RWPE2 (cell line): ENCODE measurements around the gene MRPS34.
"Not testable (repeated sequence)": the region's sequence is repeated elsewhere in the genome, so short reads cannot be mapped to it uniquely, and the experiment has no call there.

Experiments
- ATAC-seq: fragments of 200-7000 bp; cut with Tn5 transposase; 3 replicates; pipeline ENCODE4 v1.9.1; 2021; ENCODE audit warnings: low read depth
- DNase-seq: peaks from one replicate; pipeline ENCODE4 v3.0.0-alpha.2; 2020; ENCODE audit warnings: low spot score
- H3K27ac ChIP-seq: fragments of 450-650 bp; 2 replicates; pipeline ENCODE4 v1.5.1; 2017; ENCODE audit warnings: mild to moderate bottlenecking; ENCODE audit not compliant: poor library complexity, severe bottlenecking
- H3K27me3 ChIP-seq: fragments of 250-450 bp; sonication (Bioruptor Pico); 2 replicates; pipeline ENCODE4 v1.5.1; 2021; ENCODE audit warnings: mild to moderate bottlenecking, moderate library complexity; ENCODE audit not compliant: insufficient read depth, poor library complexity, severe bottlenecking
- H3K36me3 ChIP-seq: fragments of 250-450 bp; sonication (Bioruptor Pico); 2 replicates; pipeline ENCODE4 v1.5.1; 2020; ENCODE audit warnings: low read depth, mild to moderate bottlenecking, moderate library complexity
- H3K4me1 ChIP-seq: fragments of 250-450 bp; sonication (Bioruptor Pico); 2 replicates; pipeline ENCODE4 v1.5.1; 2021; ENCODE audit warnings: mild to moderate bottlenecking, moderate library complexity; ENCODE audit not compliant: insufficient read depth, poor library complexity, severe bottlenecking
- H3K4me3 ChIP-seq: fragments of 250-450 bp; sonication (Bioruptor Pico); 2 replicates; pipeline ENCODE4 v1.5.1; 2021; ENCODE audit warnings: mild to moderate bottlenecking, moderate library complexity; ENCODE audit not compliant: severe bottlenecking
- H3K9me3 ChIP-seq: fragments of 250-450 bp; sonication (Bioruptor Pico); 2 replicates; pipeline ENCODE4 v1.5.1; 2021; ENCODE audit warnings: mild to moderate bottlenecking, moderate library complexity; ENCODE audit not compliant: severe bottlenecking
- CTCF ChIP-seq: fragments of 450-650 bp; IDR thresholded peaks from one replicate; pipeline ENCODE4 v1.5.1; 2017; ENCODE audit warnings: mild to moderate bottlenecking, moderate library complexity; ENCODE audit not compliant: poor library complexity, severe bottlenecking

Gene MRPS34

GRCh38 chr16:1741553-1742165 is 31.3 kb downstream of the MRPS34 start:
- no peak for TF ChIP-seq CTCF
- no peak overlapping the region for H3K4me3 ChIP-seq

GRCh38 chr16:1740781-1741490 is 32.0 kb downstream of the MRPS34 start:
- Histone ChIP-seq H3K4me1 (peaks cover 11% of the 10 kb centered on the region), H3K9me3 (no peaks in the 10 kb centered on the region), H3K36me3 (peaks cover 4% of the 10 kb centered on the region; the same call in 1 of the 2 replicates), H3K27me3 (no peaks in the 10 kb centered on the region), H3K27ac (no peak overlapping the region), H3K4me3 (no peak overlapping the region)
- DNase-seq = no peak
- TF ChIP-seq CTCF = no peak
- no peak for ATAC-seq

More at GRCh38 chr16:1741553-1742165, 31.3 kb downstream of the MRPS34 start:
- Histone ChIP-seq H3K9me3 (no peaks in the 10 kb centered on the region), H3K27ac (no peak overlapping the region), H3K36me3 (peaks cover 4% of the 10 kb centered on the region; the same call in 1 of the 2 replicates), H3K27me3 (no peaks in the 10 kb centered on the region), H3K4me1 (peaks cover 15% of the 10 kb centered on the region)
- ATAC-seq (no peak), DNase-seq (no peak)

- no peak for DNase-seq
- H3K4me3 ChIP-seq = no peak overlapping the region
- no peaks in the 10 kb centered on the region for H3K27me3 ChIP-seq
- peaks cover 6% of the 10 kb centered on the region for H3K4me1 ChIP-seq
- no peaks in the 10 kb centered on the region for H3K9me3 ChIP-seq
- H3K36me3 ChIP-seq = peaks cover 4% of the 10 kb centered on the region; the same call in 1 of the 2 replicates
- TF ChIP-seq CTCF = no peak
- no peak overlapping the region for H3K27ac ChIP-seq
- no peak for ATAC-seq
These were observed 32.7 kb downstream of the MRPS34 start for GRCh38 chr16:1740234-1740633.

GRCh38 chr16:1734816-1735215 is 38.1 kb downstream of the MRPS34 start:
- H3K4me1 ChIP-seq = no peaks in the 10 kb centered on the region
- ATAC-seq (no peak; the same call in 2 of the 3 replicates), DNase-seq (no peak)
- H3K4me3 ChIP-seq = no peak overlapping the region
- peaks cover 20% of the 10 kb centered on the region for H3K36me3 ChIP-seq
- TF ChIP-seq CTCF = no peak
- no peak overlapping the region for H3K27ac ChIP-seq
- no peaks in the 10 kb centered on the region for H3K9me3 ChIP-seq
- H3K27me3 ChIP-seq = no peaks in the 10 kb centered on the region

GRCh38 chr16:1734123-1734522 is 38.8 kb downstream of the MRPS34 start:
- H3K9me3 ChIP-seq = no peaks in the 10 kb centered on the region
- H3K27ac ChIP-seq = no peak overlapping the region
- peaks cover 20% of the 10 kb centered on the region for H3K36me3 ChIP-seq

GRCh38 chr16:1732551-1732987 is 40.4 kb downstream of the MRPS34 start:
- H3K36me3 ChIP-seq = peaks cover 20% of the 10 kb centered on the region
- H3K27me3 ChIP-seq, H3K27ac ChIP-seq, H3K9me3 ChIP-seq, H3K4me1 ChIP-seq, DNase-seq, ATAC-seq, H3K4me3 ChIP-seq: not testable (repeated sequence)

More at GRCh38 chr16:1734123-1734522, 38.8 kb downstream of the MRPS34 start:
- DNase-seq (no peak), ATAC-seq (no peak)
- Histone ChIP-seq H3K27me3 (no peaks in the 10 kb centered on the region), H3K4me3 (no peak overlapping the region), H3K4me1 (no peaks in the 10 kb centered on the region)
- no peak for TF ChIP-seq CTCF
